Lung (tissue), 12 donors: ENCODE data around the gene ZNF611. TPM values are rescaled to one million over a fixed set of nuclear protein-coding genes. Genes with fewer than 3 reads are reported as not detected.

ENCODE experiments used
- ATAC-seq: fragments of 200-7000 bp; cut with Tn5 transposase; one replicate; pipeline ENCODE4 v1.9.1; 2020; ENCODE audit warnings: moderate number of reproducible peaks; ENCODE audit not compliant: insufficient read depth, low FRiP score
- DNase-seq, 3 donors: peaks; one replicate each; pipeline ENCODE4 v3.0.0-alpha.2; 2013 to 2017
- H3K27ac ChIP-seq, 2 donors: one replicate each; pipeline ENCODE4 v1.5.1; 2013; ENCODE audit warnings: mild to moderate bottlenecking in 2 of 2, moderate library complexity in 2 of 2, control low read depth in 1 of 2, inconsistent platforms in 1 of 2, low read depth in 1 of 2, low read length in 1 of 2
- H3K27me3 ChIP-seq, 3 donors: one replicate each; pipeline ENCODE4 v1.5.1; 2013; ENCODE audit warnings: low read length in 2 of 3; ENCODE audit not compliant: control insufficient read depth in 3 of 3, insufficient read depth in 3 of 3
- H3K36me3 ChIP-seq, 4 donors: one replicate each; pipeline ENCODE4 v1.5.1; 2013; ENCODE audit warnings: low read length in 4 of 4, mild to moderate bottlenecking in 1 of 4, moderate library complexity in 1 of 4; ENCODE audit not compliant: control insufficient read depth in 4 of 4, insufficient read depth in 4 of 4
- H3K4me1 ChIP-seq, 5 donors: one replicate each; pipeline ENCODE4 v1.5.1; 2013; ENCODE audit warnings: low read length in 5 of 5, mild to moderate bottlenecking in 2 of 5, moderate library complexity in 1 of 5; ENCODE audit not compliant: control insufficient read depth in 5 of 5, insufficient read depth in 5 of 5
- H3K4me3 ChIP-seq: one replicate; pipeline ENCODE4 v1.5.1; 2013; ENCODE audit warnings: mild to moderate bottlenecking, control low read depth, moderate library complexity
- H3K9ac ChIP-seq, 2 donors: one replicate each; pipeline ENCODE4 v1.5.1; 2013; ENCODE audit warnings: low read length in 2 of 2, control low read depth in 1 of 2; ENCODE audit not compliant: insufficient read depth in 1 of 2
- H3K9me3 ChIP-seq, 4 donors: one replicate each; pipeline ENCODE4 v1.5.1; 2013; ENCODE audit warnings: low read length in 3 of 4, mild to moderate bottlenecking in 1 of 4, moderate library complexity in 1 of 4; ENCODE audit not compliant: control insufficient read depth in 4 of 4, insufficient read depth in 3 of 4
- CTCF ChIP-seq: IDR thresholded peaks from 2 replicates; pipeline ENCODE4 v1.5.1; 2012; ENCODE audit warnings: mild to moderate bottlenecking; ENCODE audit errors: control extremely low read depth, extremely low read depth
- WGBS, 2 donors: extraction: QIAGEN DNeasy Blood & Tissue Kit; methylation state at CpG; one replicate each; pipeline ENCODE4 v1.1.7; 2013; 5-methylcytosine and 5-hydroxymethylcytosine counted together
- polyA plus RNA-seq, 2 donors: library from polyadenylated mRNA; stranded (reverse); fragments of 200-250 nt; gene quantifications; one replicate each; pipeline ENCODE4 v1.2.1, GENCODE V29; 2013
- total RNA-seq, 2 donors: library from RNA; depleted of rRNA in 1 of 2; stranded (reverse); fragments of >200 nt in 1 of 2; gene quantifications; one replicate each; pipeline ENCODE4 v1.2.1, GENCODE V29; 2014 to 2021
- donor health status: control.
- donor health status: control.
- donor health status: Bipolar disorder and iron deficiency.
- donor health status: healthy.
- donor health status: DM: yes; HTN: yes; CAD: no.

ZNF611 gene
- total and polyA plus RNA-seq, 4 donors = 4.3 to 28.0 (median 13.2) TPM

- ATAC-seq (no peak), DNase-seq (peak in 1 of 3 donors; percentile 7)
- no peak overlapping the region for H3K27ac ChIP-seq
- H3K9me3 ChIP-seq = no peaks in the 10 kb centered on the region
- no peak for TF ChIP-seq CTCF
- H3K9ac ChIP-seq = no peak overlapping the region
- no peak overlapping the region for H3K4me3 ChIP-seq
- no peaks in the 10 kb centered on the region for H3K27me3 ChIP-seq
- 85 to 90% methylated on average over 4 of the region's 4 CpGs for WGBS, 2 donors
- peaks cover 0 to 4% (median 0%) of the 10 kb centered on the region in 5 donors for H3K4me1 ChIP-seq
- peaks cover 0 to 1% (median 0%) of the 10 kb centered on the region in 4 donors for H3K36me3 ChIP-seq
These were observed 61.8 kb downstream of the ZNF611 start for GRCh38 chr19:52673014-52673413.

GRCh38 chr19:52670046-52670445 lies 64.8 kb downstream of the ZNF611 start:
- ATAC-seq = no peak
- no peak for DNase-seq
- WGBS, 2 donors = 89 to 94% methylated on average over 4 of the region's 4 CpGs
- Histone ChIP-seq H3K27me3 (no peaks in the 10 kb centered on the region), H3K4me1 (peaks cover 0 to 4% (median 0%) of the 10 kb centered on the region in 5 donors), H3K9ac (no peak overlapping the region), H3K9me3 (peaks cover 0 to 3% (median 0%) of the 10 kb centered on the region in 4 donors), H3K36me3 (peaks cover 0 to 5% (median 0%) of the 10 kb centered on the region in 4 donors), H3K4me3 (no peak overlapping the region), H3K27ac (no peak overlapping the region)
- no peak for TF ChIP-seq CTCF

GRCh38 chr19:52669586-52669985 lies 65.3 kb downstream of the ZNF611 start:
- TF ChIP-seq CTCF = no peak
- H3K27me3 ChIP-seq = no peaks in the 10 kb centered on the region
- ATAC-seq (no peak), DNase-seq (no peak)
- peaks cover 0 to 5% (median 0%) of the 10 kb centered on the region in 4 donors for H3K9me3 ChIP-seq
- WGBS, 2 donors = 94 to 96% methylated on average over 5 of the region's 5 CpGs
- H3K36me3 ChIP-seq = peaks cover 0 to 6% (median 0%) of the 10 kb centered on the region in 4 donors
- no peak overlapping the region for H3K9ac ChIP-seq
- H3K27ac ChIP-seq = no peak overlapping the region
- peaks cover 0 to 4% (median 0%) of the 10 kb centered on the region in 5 donors for H3K4me1 ChIP-seq
- H3K4me3 ChIP-seq = no peak overlapping the region

- Histone ChIP-seq H3K4me1 (peaks cover 0 to 1% (median 0%) of the 10 kb centered on the region in 5 donors), H3K9me3 (peaks cover 0 to 5% (median 0%) of the 10 kb centered on the region in 4 donors), H3K36me3 (peaks cover 0 to 6% (median 0%) of the 10 kb centered on the region in 4 donors), H3K27ac (no peak overlapping the region), H3K9ac (no peak overlapping the region), H3K27me3 (no peaks in the 10 kb centered on the region), H3K4me3 (no peak overlapping the region)
- no peak for ATAC-seq
- 88 to 89% methylated on average over 6 of the region's 6 CpGs for WGBS, 2 donors
- TF ChIP-seq CTCF = no peak
- DNase-seq = no peak
These were observed 66.9 kb downstream of the ZNF611 start for GRCh38 chr19:52667972-52668371.
